ENCODE measurements around the gene ARHGEF28. TPM values are rescaled to one million over a fixed set of nuclear protein-coding genes. Genes with fewer than 3 reads are reported as not detected.

ARHGEF28 gene
- total RNA-seq, 3 donors from 2014 or later (not counting 1 experiment from before 2014, with no cell fraction given) = 2.3 to 7.1 (median 5.8) TPM

DNA sequence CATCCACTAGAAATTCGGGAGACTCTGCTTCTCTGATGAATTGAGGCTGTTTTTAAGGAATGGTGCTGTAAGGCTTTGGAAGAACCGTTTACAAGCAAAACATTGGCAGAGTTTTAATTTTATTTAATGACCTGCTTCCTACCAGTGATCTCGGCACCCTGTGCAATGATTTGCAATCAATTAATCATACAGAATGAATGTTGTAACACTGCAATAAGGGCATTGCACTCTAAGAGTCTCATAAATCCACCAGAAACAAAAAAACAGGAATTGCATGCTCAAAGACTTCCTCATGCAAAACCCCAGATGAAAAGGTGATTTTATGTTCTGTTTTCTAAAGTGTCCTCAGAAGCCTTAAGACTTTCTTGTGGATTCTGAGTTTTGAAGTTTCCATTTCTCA lies 295.7 kb downstream of the ARHGEF28 start:
- intact Hi-C loops (cut with micrococcal nuclease) = no loop called here
- ATAC-seq (no peak), DNase-seq (no peak)
- peaks cover 0 to 10% of the 10 kb centered on the region in 2 donors for H3K27me3 Mint-ChIP-seq (ENCODE audit: low read depth in 2 of 2)
- Histone ChIP-seq H3K4me1 (ENCODE audit: control insufficient read depth, insufficient read depth, low read length) (no peaks in the 10 kb centered on the region), H3K27ac (ENCODE audit: low read length) (no peak overlapping the region), H3K27me3 (ENCODE audit: control insufficient read depth, insufficient read depth, low read length) (no peaks in the 10 kb centered on the region), H3K9me3 (ENCODE audit: control insufficient read depth, insufficient read depth, low read length) (no peaks in the 10 kb centered on the region), H3K4me3 (ENCODE audit: low read length) (no peak overlapping the region), H3K36me3 (ENCODE audit: control insufficient read depth, insufficient read depth, low read length) (no peaks in the 10 kb centered on the region)
- H3K27ac Mint-ChIP-seq = no peak overlapping the region
- H3K9me3 Mint-ChIP-seq = no peaks in the 10 kb centered on the region
- H3K4me1 Mint-ChIP-seq = no peaks in the 10 kb centered on the region
- 34% methylated on average over 3 of the region's 3 CpGs for WGBS (ENCODE audit: insufficient coverage)
- TF ChIP-seq, protein P1, sequence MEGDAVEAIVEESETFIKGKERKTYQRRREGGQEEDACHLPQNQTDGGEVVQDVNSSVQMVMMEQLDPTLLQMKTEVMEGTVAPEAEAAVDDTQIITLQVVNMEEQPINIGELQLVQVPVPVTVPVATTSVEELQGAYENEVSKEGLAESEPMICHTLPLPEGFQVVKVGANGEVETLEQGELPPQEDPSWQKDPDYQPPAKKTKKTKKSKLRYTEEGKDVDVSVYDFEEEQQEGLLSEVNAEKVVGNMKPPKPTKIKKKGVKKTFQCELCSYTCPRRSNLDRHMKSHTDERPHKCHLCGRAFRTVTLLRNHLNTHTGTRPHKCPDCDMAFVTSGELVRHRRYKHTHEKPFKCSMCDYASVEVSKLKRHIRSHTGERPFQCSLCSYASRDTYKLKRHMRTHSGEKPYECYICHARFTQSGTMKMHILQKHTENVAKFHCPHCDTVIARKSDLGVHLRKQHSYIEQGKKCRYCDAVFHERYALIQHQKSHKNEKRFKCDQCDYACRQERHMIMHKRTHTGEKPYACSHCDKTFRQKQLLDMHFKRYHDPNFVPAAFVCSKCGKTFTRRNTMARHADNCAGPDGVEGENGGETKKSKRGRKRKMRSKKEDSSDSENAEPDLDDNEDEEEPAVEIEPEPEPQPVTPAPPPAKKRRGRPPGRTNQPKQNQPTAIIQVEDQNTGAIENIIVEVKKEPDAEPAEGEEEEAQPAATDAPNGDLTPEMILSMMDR (IDR thresholded peaks at IDR 0.05) = no peak
- H3K4me3 Mint-ChIP-seq = no peak overlapping the region
- H3K36me3 Mint-ChIP-seq = no peaks in the 10 kb centered on the region

DNA sequence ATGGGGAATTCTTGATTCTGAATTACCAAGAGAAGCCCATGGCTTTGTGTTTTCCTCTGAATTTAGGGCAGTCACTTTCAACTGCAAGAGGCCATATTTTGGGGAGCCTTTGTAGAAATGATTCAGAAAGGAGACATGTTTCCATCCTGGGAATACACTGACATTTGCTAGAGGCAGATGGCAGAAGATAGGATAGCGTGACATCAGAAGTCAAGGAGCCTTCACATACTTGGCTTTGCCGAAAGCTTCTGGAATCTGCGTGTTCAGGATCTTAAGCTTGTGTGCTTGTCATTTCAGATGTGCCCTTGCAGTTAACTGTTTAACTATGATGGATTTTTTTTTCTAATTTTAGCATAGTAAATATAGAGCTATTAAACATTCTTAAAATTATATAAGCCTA lies 296.2 kb downstream of the ARHGEF28 start:
- H3K9me3 Mint-ChIP-seq = no peaks in the 10 kb centered on the region
- Histone ChIP-seq H3K27ac (ENCODE audit: low read length) (no peak overlapping the region), H3K9me3 (ENCODE audit: control insufficient read depth, insufficient read depth, low read length) (no peaks in the 10 kb centered on the region), H3K36me3 (ENCODE audit: control insufficient read depth, insufficient read depth, low read length) (no peaks in the 10 kb centered on the region), H3K4me1 (ENCODE audit: control insufficient read depth, insufficient read depth, low read length) (no peaks in the 10 kb centered on the region), H3K4me3 (ENCODE audit: low read length) (no peak overlapping the region), H3K27me3 (ENCODE audit: control insufficient read depth, insufficient read depth, low read length) (no peaks in the 10 kb centered on the region)
- WGBS (ENCODE audit: insufficient coverage) = 97% methylated on average over 3 of the region's 3 CpGs
- no peak for ATAC-seq
- no peak for DNase-seq
- peaks cover 0 to 10% of the 10 kb centered on the region in 2 donors for H3K27me3 Mint-ChIP-seq (ENCODE audit: low read depth in 2 of 2)
- no peak overlapping the region for H3K27ac Mint-ChIP-seq
- intact Hi-C loops (cut with micrococcal nuclease) = no loop called here
- no peaks in the 10 kb centered on the region for H3K36me3 Mint-ChIP-seq
- no peak overlapping the region for H3K4me3 Mint-ChIP-seq
- TF ChIP-seq, protein P1 (IDR thresholded peaks at IDR 0.05) = no peak
- H3K4me1 Mint-ChIP-seq = no peaks in the 10 kb centered on the region

DNA sequence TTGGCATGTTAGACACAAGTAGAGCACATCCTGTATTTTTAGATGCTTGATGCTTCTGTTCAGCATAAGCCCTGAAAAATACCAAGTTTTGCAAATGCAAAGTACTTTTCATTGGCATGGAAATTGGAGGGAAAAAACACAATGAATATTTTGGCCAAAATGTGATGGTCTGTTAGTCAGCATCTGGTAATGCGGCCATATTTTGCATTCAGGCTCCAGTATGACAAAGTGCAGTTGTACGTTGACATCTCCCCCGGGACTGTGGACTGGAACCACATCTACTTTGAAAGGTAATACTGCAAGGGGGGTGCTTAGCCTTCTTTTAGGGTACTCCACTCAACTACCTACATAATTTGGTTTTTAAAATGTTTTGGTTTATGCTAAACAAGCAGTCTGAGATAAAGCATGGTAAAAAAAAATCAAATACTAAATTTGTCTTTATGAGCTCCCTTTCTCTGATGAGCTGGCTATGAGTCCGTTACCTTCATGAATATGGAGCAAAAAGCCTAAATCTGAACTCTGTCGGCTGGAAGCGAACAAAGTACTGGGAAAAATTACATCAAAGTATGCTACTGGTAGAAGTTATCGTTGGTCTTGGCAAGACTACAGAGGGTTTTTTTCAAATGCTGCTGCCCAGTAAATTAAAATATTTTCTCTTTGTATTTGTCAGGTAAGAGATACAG lies 297.0 kb downstream of the ARHGEF28 start:
- no peaks in the 10 kb centered on the region for H3K36me3 Mint-ChIP-seq
- intact Hi-C loops (cut with micrococcal nuclease) = no loop called here
- no peak overlapping the region for H3K4me3 Mint-ChIP-seq
- no peak overlapping the region for H3K27ac Mint-ChIP-seq
- H3K27me3 ChIP-seq (ENCODE audit: control insufficient read depth, insufficient read depth, low read length) = no peaks in the 10 kb centered on the region
- H3K36me3 ChIP-seq (ENCODE audit: control insufficient read depth, insufficient read depth, low read length) = no peaks in the 10 kb centered on the region
- H3K9me3 ChIP-seq (ENCODE audit: control insufficient read depth, insufficient read depth, low read length) = no peaks in the 10 kb centered on the region
- no peaks in the 10 kb centered on the region for H3K4me1 Mint-ChIP-seq
- ATAC-seq = no peak
- TF ChIP-seq, protein P1 (IDR thresholded peaks at IDR 0.05) = no peak
- WGBS (ENCODE audit: insufficient coverage) = 76% methylated on average over 6 of the region's 7 CpGs
- no peak overlapping the region for H3K4me3 ChIP-seq (ENCODE audit: low read length)
- H3K4me1 ChIP-seq (ENCODE audit: control insufficient read depth, insufficient read depth, low read length) = no peaks in the 10 kb centered on the region
- peaks cover 0 to 10% of the 10 kb centered on the region in 2 donors for H3K27me3 Mint-ChIP-seq (ENCODE audit: low read depth in 2 of 2)
- H3K9me3 Mint-ChIP-seq = no peaks in the 10 kb centered on the region
- DNase-seq = no peak
- H3K27ac ChIP-seq (ENCODE audit: low read length) = no peak overlapping the region
